PFSK-1 (cell line): ENCODE results near the gene GEMIN8.

ENCODE experiments used
- POLR2AphosphoS5 ChIP-seq: IDR thresholded peaks from 2 replicates; pipeline ENCODE4 v1.6.1; 2012; ENCODE audit warnings: low read depth, mild to moderate bottlenecking, control low read depth, low read length, moderate library complexity
- TAF1 ChIP-seq: IDR thresholded peaks from 2 replicates; pipeline ENCODE4 v1.6.1; 2012; ENCODE audit warnings: low read length, control low read depth, borderline replicate concordance; ENCODE audit not compliant: insufficient read depth

DNA sequence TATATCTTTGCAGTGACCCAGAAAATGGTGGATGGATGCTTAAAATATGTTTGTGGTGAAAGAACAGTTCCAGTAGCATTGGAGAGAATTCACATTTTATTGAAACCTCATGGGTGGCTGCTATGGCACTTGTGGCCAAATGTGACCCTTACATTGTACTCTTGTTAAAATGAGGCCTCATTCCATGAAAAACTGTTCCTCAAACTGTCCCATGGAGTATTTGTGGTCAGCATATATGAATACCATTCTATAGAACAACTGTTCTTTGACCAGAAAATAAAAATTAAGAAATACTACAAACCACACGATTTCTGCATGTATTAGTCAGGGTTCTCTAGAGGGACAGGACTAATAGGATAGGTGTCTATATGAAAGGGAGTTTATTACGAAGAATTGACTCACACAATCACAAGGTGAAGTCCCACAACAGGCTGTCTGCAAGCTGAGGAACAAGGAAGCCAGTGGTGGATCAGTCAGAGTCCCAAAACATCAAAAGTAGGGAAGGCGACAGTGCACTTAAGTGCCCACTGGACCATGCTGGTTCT lies 35.1 kb downstream of the GEMIN8 start:
- TF ChIP-seq POLR2AphosphoS5, result no peak
- no peak for TF ChIP-seq TAF1
